HEK293 (cell line): ENCODE measurements around the gene HHLA2.

Experiments used
- CTCF ChIA-PET: fragments of 350-600 bp; formaldehyde crosslinking; extraction: SDS; loops from one replicate; lab custom pipeline; 2021; ENCODE audit warnings: antibody characterized with exemption; lab: Yijun Ruan, JAX
- POLR2A ChIA-PET: fragments of 300-600 bp; formaldehyde crosslinking; extraction: SDS; loops from one replicate; lab custom pipeline; 2020; ENCODE audit warnings: antibody characterized with exemption, inconsistent platforms; lab: Yijun Ruan, JAX
- H3K27ac ChIP-seq: fragments of 200-500 bp; sonication (Bioruptor generic); 2 replicates; pipeline ENCODE4 v1.5.1; 2014; ENCODE audit warnings: low read depth, low read length, control low read depth, inconsistent platforms; ENCODE audit errors: extremely low read depth
- H3K36me3 ChIP-seq, 2 experiments: fragments of 200-500 bp in 1 of 2; sonication (Bioruptor generic) in 1 of 2; 1 replicate in 1 of 2; 2 replicates in 1 of 2; pipeline ENCODE4 v1.5.1; 2014 to 2017; ENCODE audit warnings: inconsistent platforms in 2 of 2, low read length in 2 of 2; ENCODE audit not compliant: control insufficient read depth in 2 of 2, insufficient read depth in 1 of 2
- H3K4me1 ChIP-seq: fragments of 200-500 bp; sonication (Bioruptor generic); 2 replicates; pipeline ENCODE4 v1.5.1; 2014; ENCODE audit warnings: mild to moderate bottlenecking, low read length, inconsistent platforms; ENCODE audit not compliant: control insufficient read depth, insufficient read depth
- H3K4me3 ChIP-seq: 2 replicates; pipeline ENCODE4 v1.5.1; 2011; ENCODE audit warnings: low read depth, mild to moderate bottlenecking, control low read depth, low read length, moderate library complexity
- H3K9me3 ChIP-seq: fragments of 200-500 bp; sonication (Bioruptor generic); 2 replicates; pipeline ENCODE4 v1.5.1; 2014; ENCODE audit warnings: low read depth, low read length, inconsistent platforms; ENCODE audit not compliant: control insufficient read depth, insufficient read depth
- GLIS1 ChIP-seq: fragments of 450-650 bp; formaldehyde crosslinking; IDR thresholded peaks from 2 replicates; pipeline ENCODE4 v1.5.1; 2016; ENCODE audit warnings: missing biosample characterization, missing genetic modification characterization
- OVOL3 ChIP-seq: fragments of 450-650 bp; formaldehyde crosslinking; IDR thresholded peaks from 2 replicates; pipeline ENCODE4 v1.5.1; 2016; ENCODE audit warnings: missing biosample characterization, missing genetic modification characterization
- ZBTB7A ChIP-seq: fragments of 450-650 bp; formaldehyde crosslinking; IDR thresholded peaks from 2 replicates; pipeline ENCODE4 v1.5.1; 2016; ENCODE audit warnings: low read depth, missing biosample characterization, missing genetic modification characterization
- ZFHX2 ChIP-seq: fragments of 450-650 bp; formaldehyde crosslinking; conservative IDR thresholded peaks from 2 replicates; pipeline ENCODE4 v1.5.1; 2016; ENCODE audit warnings: missing biosample characterization, missing genetic modification characterization
- ZIC2 ChIP-seq: fragments of 450-650 bp; formaldehyde crosslinking; IDR thresholded peaks from 2 replicates; pipeline ENCODE4 v1.5.1; 2016; ENCODE audit warnings: missing biosample characterization, missing genetic modification characterization
- ZNF146 ChIP-seq: fragments of 450-650 bp; formaldehyde crosslinking; IDR thresholded peaks from 2 replicates; pipeline ENCODE4 v1.5.1; 2016; ENCODE audit warnings: missing biosample characterization, missing genetic modification characterization
- ZNF184 ChIP-seq: fragments of 450-650 bp; IDR thresholded peaks from 2 replicates; pipeline ENCODE4 v1.5.1; 2018; ENCODE audit warnings: missing biosample characterization, mild to moderate bottlenecking, missing genetic modification characterization
- ZNF514 ChIP-seq: fragments of 450-650 bp; formaldehyde crosslinking; IDR thresholded peaks from 2 replicates; pipeline ENCODE4 v1.5.1; 2016; ENCODE audit warnings: missing biosample characterization, missing genetic modification characterization
- ZNF544 ChIP-seq: fragments of 450-650 bp; formaldehyde crosslinking; IDR thresholded peaks from 2 replicates; pipeline ENCODE4 v1.5.0; 2017; ENCODE audit warnings: missing biosample characterization, missing genetic modification characterization
- ZNF560 ChIP-seq: fragments of 450-650 bp; formaldehyde crosslinking; IDR thresholded peaks from 2 replicates; pipeline ENCODE4 v1.5.1; 2017; ENCODE audit warnings: missing biosample characterization, missing genetic modification characterization, borderline replicate concordance
- ZNF571 ChIP-seq: fragments of 450-650 bp; formaldehyde crosslinking; IDR thresholded peaks from 2 replicates; pipeline ENCODE4 v1.5.0; 2017; ENCODE audit warnings: missing biosample characterization, missing genetic modification characterization
- ZNF596 ChIP-seq: fragments of 450-650 bp; IDR thresholded peaks from 2 replicates; pipeline ENCODE4 v1.5.0; 2018; ENCODE audit warnings: missing biosample characterization, mild to moderate bottlenecking, missing genetic modification characterization, moderate library complexity
- ZNF624 ChIP-seq: fragments of 450-650 bp; formaldehyde crosslinking; IDR thresholded peaks from 2 replicates; pipeline ENCODE4 v1.5.1; 2017; ENCODE audit warnings: missing biosample characterization, missing genetic modification characterization
- ZNF658 ChIP-seq: fragments of 450-650 bp; formaldehyde crosslinking; IDR thresholded peaks from 2 replicates; pipeline ENCODE4; 2016; ENCODE audit warnings: missing biosample characterization, missing genetic modification characterization
- ZNF664 ChIP-seq: fragments of 450-650 bp; formaldehyde crosslinking; IDR thresholded peaks from 2 replicates; pipeline ENCODE4 v1.5.1; 2016; ENCODE audit warnings: missing biosample characterization, missing genetic modification characterization
- ZNF791 ChIP-seq: fragments of 450-650 bp; formaldehyde crosslinking; IDR thresholded peaks from 2 replicates; pipeline ENCODE4 v1.5.1; 2016; ENCODE audit warnings: missing biosample characterization, missing genetic modification characterization
- ZNF830 ChIP-seq: fragments of 450-650 bp; IDR thresholded peaks from 2 replicates; pipeline ENCODE4 v1.5.0; 2018; ENCODE audit warnings: missing biosample characterization, missing genetic modification characterization, low read depth, mild to moderate bottlenecking, moderate library complexity
- ZNF837 ChIP-seq: fragments of 450-650 bp; formaldehyde crosslinking; IDR thresholded peaks from 2 replicates; pipeline ENCODE4 v1.5.1; 2016; ENCODE audit warnings: missing biosample characterization, missing genetic modification characterization
- TF ChIP-seq, protein P1 (sequence below): fragments of 450-650 bp; formaldehyde crosslinking; IDR thresholded peaks from 2 replicates; pipeline ENCODE4 v1.5.1; 2016; ENCODE audit warnings: missing biosample characterization, missing genetic modification characterization
- TF ChIP-seq, protein P2 (sequence below): fragments of 450-650 bp; formaldehyde crosslinking; IDR thresholded peaks from 2 replicates; pipeline ENCODE4 v1.5.1; 2017; ENCODE audit warnings: missing biosample characterization, missing genetic modification characterization
- TF ChIP-seq, protein P3 (sequence below): fragments of 450-650 bp; formaldehyde crosslinking; IDR thresholded peaks from 2 replicates; pipeline ENCODE4 v1.5.1; 2016; ENCODE audit warnings: missing biosample characterization, missing genetic modification characterization
- TF ChIP-seq, protein P4 (sequence below): fragments of 450-650 bp; formaldehyde crosslinking; conservative IDR thresholded peaks from 2 replicates; pipeline ENCODE4 v1.5.1; 2016; ENCODE audit warnings: low read depth, missing biosample characterization, missing genetic modification characterization

Gene HHLA2

DNA sequence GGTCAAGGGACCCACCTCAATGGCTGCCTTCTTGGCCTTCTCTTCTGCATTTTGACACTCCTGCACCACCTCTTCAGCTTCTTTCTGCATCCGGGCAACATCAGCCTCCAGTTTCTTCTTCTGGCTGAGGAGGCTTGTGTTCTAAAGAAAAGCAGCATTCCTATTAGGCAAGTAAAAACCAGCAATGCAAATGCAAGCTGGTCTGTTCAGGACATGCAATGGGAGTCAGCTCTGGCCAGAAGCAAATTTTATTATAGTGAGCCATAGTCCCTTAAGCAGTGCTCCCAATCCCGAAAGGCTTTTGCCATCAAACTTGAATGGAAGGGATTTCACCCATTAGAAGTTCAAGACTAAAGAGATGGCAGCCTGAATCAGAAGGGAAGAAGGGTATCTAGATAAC, 97.7 kb downstream of the HHLA2 start:
- ChIA-PET CTCF (no interaction called here), POLR2A (no interaction called here)
- no peak overlapping the region for H3K4me3 ChIP-seq
- no peaks in the 10 kb centered on the region for H3K9me3 ChIP-seq
- TF ChIP-seq ZIC2, result no peak
- TF ChIP-seq ZNF514 (tag by site-specific recombination), result no peak
- no peak for TF ChIP-seq ZBTB7A (tag by site-specific recombination)
- TF ChIP-seq, protein P1, sequence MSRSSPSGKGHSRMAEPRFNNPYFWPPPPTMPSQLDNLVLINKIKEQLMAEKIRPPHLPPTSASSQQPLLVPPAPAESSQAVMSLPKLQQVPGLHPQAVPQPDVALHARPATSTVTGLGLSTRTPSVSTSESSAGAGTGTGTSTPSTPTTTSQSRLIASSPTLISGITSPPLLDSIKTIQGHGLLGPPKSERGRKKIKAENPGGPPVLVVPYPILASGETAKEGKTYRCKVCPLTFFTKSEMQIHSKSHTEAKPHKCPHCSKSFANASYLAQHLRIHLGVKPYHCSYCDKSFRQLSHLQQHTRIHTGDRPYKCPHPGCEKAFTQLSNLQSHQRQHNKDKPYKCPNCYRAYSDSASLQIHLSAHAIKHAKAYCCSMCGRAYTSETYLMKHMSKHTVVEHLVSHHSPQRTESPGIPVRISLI (tag by site-specific recombination), result no peak
- TF ChIP-seq ZNF146 (tag by site-specific recombination), result no peak
- no peak for TF ChIP-seq ZNF571 (tag by site-specific recombination)
- no peak for TF ChIP-seq ZNF560 (tag by site-specific recombination)
- no peak for TF ChIP-seq ZFHX2 (tag by site-specific recombination)
- no peak for TF ChIP-seq ZNF791 (tag by site-specific recombination)
- TF ChIP-seq ZNF624 (tag by site-specific recombination), result no peak
- TF ChIP-seq, protein P2, sequence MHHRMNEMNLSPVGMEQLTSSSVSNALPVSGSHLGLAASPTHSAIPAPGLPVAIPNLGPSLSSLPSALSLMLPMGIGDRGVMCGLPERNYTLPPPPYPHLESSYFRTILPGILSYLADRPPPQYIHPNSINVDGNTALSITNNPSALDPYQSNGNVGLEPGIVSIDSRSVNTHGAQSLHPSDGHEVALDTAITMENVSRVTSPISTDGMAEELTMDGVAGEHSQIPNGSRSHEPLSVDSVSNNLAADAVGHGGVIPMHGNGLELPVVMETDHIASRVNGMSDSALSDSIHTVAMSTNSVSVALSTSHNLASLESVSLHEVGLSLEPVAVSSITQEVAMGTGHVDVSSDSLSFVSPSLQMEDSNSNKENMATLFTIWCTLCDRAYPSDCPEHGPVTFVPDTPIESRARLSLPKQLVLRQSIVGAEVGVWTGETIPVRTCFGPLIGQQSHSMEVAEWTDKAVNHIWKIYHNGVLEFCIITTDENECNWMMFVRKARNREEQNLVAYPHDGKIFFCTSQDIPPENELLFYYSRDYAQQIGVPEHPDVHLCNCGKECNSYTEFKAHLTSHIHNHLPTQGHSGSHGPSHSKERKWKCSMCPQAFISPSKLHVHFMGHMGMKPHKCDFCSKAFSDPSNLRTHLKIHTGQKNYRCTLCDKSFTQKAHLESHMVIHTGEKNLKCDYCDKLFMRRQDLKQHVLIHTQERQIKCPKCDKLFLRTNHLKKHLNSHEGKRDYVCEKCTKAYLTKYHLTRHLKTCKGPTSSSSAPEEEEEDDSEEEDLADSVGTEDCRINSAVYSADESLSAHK (tag by site-specific recombination), result no peak
- TF ChIP-seq OVOL3 (tag by site-specific recombination), result no peak
- no peak for TF ChIP-seq ZNF596 (tag by site-specific recombination)
- TF ChIP-seq, all 188 proteins: peak for 0
- Histone ChIP-seq H3K36me3 (no peaks in the 10 kb centered on the region), H3K4me1 (no peaks in the 10 kb centered on the region), H3K27ac (no peak overlapping the region)

DNA sequence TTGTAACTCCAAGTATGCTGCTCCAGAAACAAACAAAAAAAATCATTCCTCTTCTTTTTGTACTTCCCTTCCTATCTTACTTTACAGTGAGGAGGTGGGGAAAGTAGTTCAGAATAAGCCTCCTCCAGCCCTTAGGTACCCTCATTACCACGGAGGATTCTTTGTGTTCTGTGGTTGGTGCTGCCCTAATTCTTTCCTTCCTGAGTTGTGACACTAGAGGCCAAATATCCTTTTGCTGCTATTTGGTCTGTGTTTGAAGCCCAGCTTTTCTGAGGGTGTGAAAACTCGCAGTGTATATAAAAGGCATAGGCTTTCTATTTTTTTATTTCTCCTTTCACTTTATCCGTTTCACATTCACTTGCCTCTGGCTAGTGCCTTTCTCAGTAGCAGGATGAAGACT, 98.2 kb downstream of the HHLA2 start:
- H3K9me3 ChIP-seq, result no peaks in the 10 kb centered on the region
- ChIA-PET CTCF (no interaction called here), POLR2A (no interaction called here)

DNA sequence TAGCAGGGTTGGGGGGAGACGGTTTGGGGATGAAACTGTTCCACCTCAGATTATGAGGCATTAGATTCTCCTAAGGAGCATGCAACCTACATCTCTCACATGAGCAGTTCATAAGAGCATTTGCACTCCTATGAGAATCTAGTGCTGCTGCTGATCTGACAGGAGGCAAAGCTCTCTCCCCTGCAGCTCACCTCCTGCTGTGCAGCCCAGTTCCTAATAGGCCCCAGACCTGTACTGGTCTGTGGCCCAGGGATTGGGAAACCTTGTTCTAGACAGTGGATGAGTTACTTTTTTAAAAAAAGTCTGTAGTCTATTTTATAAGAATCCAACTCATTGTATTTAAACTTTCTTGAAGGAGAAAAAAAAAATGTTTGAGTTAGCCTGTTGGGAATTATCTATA, 100.0 kb downstream of the HHLA2 start:
- POLR2A ChIA-PET, result no interaction called here
- no peaks in the 10 kb centered on the region for H3K4me1 ChIP-seq
- TF ChIP-seq GLIS1 (peak; percentile 43; the same call in 1 of the 2 replicates), ZNF664 (tag by site-specific recombination) (no peak)
- CTCF ChIA-PET, result interaction anchor here (0.7 kb wide), 1 partner anchor 518 kb away, joined by 3 read pairs; no protein-coding TSS in a partner anchor
- H3K9me3 ChIP-seq, result no peaks in the 10 kb centered on the region
- no peaks in the 10 kb centered on the region for H3K36me3 ChIP-seq
- H3K4me3 ChIP-seq, result no peak overlapping the region
- no peak overlapping the region for H3K27ac ChIP-seq

More for the DNA sequence above, 98.2 kb downstream of the HHLA2 start:
- TF ChIP-seq ZNF184 (tag by site-specific recombination), result no peak
- H3K4me1 ChIP-seq, result no peaks in the 10 kb centered on the region
- H3K36me3 ChIP-seq, result no peaks in the 10 kb centered on the region
- H3K4me3 ChIP-seq, result no peak overlapping the region
- H3K27ac ChIP-seq, result no peak overlapping the region

DNA sequence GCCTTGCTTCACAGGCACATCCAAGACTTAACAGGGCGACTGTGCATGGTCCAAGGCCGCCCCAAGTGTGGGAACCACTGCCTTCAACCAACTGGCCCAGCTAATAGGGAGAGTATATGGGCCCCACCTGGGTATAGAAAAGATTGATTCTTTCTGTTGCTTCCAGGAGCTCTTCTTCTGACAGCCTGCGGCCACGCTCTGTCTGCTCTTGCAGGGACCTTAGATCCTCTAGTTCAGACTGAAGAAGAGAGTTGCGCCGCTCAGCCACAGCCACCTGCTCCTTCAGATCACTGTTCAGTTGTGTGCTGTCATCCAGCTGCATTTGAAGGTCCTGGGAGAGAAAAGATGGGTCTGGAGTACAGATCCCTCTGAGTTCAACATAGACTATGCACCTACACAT, 102.2 kb downstream of the HHLA2 start:
- Histone ChIP-seq H3K27ac (no peak overlapping the region), H3K9me3 (no peaks in the 10 kb centered on the region), H3K4me1 (no peaks in the 10 kb centered on the region), H3K36me3 (no peaks in the 10 kb centered on the region), H3K4me3 (no peak overlapping the region)
- ChIA-PET POLR2A (no interaction called here), CTCF (no interaction called here)
- TF ChIP-seq ZNF791 (tag by site-specific recombination) (no peak), ZNF658 (tag by site-specific recombination) (no peak), ZNF837 (tag by site-specific recombination) (no peak), ZNF544 (tag by site-specific recombination) (no peak), ZNF830 (tag by site-specific recombination) (no peak)
- TF ChIP-seq, protein P3, sequence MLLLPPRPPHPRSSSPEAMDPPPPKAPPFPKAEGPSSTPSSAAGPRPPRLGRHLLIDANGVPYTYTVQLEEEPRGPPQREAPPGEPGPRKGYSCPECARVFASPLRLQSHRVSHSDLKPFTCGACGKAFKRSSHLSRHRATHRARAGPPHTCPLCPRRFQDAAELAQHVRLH, result no peak
- TF ChIP-seq, protein P4, sequence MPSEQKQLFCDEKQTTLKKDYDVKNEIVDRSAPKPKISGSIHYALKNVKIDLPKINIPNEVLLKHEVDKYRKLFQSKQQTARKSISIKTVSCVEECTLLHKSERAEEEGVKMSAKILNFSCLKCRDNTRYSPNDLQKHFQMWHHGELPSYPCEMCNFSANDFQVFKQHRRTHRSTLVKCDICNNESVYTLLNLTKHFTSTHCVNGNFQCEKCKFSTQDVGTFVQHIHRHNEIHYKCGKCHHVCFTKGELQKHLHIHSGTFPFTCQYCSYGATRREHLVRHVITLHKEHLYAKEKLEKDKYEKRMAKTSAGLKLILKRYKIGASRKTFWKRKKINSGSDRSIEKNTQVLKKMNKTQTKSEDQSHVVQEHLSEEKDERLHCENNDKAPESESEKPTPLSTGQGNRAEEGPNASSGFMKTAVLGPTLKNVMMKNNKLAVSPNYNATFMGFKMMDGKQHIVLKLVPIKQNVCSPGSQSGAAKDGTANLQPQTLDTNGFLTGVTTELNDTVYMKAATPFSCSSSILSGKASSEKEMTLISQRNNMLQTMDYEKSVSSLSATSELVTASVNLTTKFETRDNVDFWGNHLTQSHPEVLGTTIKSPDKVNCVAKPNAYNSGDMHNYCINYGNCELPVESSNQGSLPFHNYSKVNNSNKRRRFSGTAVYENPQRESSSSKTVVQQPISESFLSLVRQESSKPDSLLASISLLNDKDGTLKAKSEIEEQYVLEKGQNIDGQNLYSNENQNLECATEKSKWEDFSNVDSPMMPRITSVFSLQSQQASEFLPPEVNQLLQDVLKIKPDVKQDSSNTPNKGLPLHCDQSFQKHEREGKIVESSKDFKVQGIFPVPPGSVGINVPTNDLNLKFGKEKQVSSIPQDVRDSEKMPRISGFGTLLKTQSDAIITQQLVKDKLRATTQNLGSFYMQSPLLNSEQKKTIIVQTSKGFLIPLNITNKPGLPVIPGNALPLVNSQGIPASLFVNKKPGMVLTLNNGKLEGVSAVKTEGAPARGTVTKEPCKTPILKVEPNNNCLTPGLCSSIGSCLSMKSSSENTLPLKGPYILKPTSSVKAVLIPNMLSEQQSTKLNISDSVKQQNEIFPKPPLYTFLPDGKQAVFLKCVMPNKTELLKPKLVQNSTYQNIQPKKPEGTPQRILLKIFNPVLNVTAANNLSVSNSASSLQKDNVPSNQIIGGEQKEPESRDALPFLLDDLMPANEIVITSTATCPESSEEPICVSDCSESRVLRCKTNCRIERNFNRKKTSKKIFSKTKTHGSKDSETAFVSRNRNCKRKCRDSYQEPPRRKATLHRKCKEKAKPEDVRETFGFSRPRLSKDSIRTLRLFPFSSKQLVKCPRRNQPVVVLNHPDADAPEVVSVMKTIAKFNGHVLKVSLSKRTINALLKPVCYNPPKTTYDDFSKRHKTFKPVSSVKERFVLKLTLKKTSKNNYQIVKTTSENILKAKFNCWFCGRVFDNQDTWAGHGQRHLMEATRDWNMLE, result no peak
